GM12878 (cell line): ENCODE measurements around the gene NBPF1. TPM values are rescaled to one million over a fixed set of nuclear protein-coding genes. Genes with fewer than 3 reads are reported as not detected.
"Not testable (repeated sequence)": the region's sequence is repeated elsewhere in the genome, so short reads cannot be mapped to it uniquely, and the experiment has no call there.

Experiments used
- ATAC-seq: fragments of 200-7000 bp; cut with Tn5 transposase; 3 replicates; pipeline ENCODE4 v1.9.1; 2020; ENCODE audit warnings: mild to moderate bottlenecking, moderate library complexity
- BruUV-seq: library from RNA; stranded (reverse); fragments of 400-500 nt; replicated peaks from 2 replicates; lab custom pipeline; 2021; lab: Mats Ljungman, UMichigan
- CTCF ChIA-PET: fragments of 300-600 bp; sonication (Branson Sonifier 250); formaldehyde crosslinking; extraction: SDS; loops from one replicate; lab custom pipeline; 2021; ENCODE audit warnings: inconsistent platforms; lab: Yijun Ruan, JAX
- POLR2A ChIA-PET: fragments of 350-600 bp; formaldehyde crosslinking; extraction: SDS; loops from one replicate; lab custom pipeline; 2021; ENCODE audit warnings: inconsistent platforms; lab: Charles Lee
- RAD21 ChIA-PET: fragments of 300-600 bp; sonication (Branson Sonifier 250); formaldehyde crosslinking; loops from one replicate; lab custom pipeline; 2023; ENCODE audit warnings: antibody characterized with exemption; ENCODE audit not compliant: unreplicated experiment; lab: Charles Lee
- SMC1A ChIA-PET: fragments of 300-600 bp; sonication (Branson Sonifier 250); formaldehyde crosslinking; loops from one replicate; lab custom pipeline; 2023; ENCODE audit not compliant: unreplicated experiment, uncharacterized antibody; lab: Charles Lee
- DNase-seq: peaks from one replicate; pipeline ENCODE4 v3.0.0-alpha.2; 2011; ENCODE audit warnings: low read depth, low spot score
- FAIRE-seq: peaks from 3 replicates; lab custom pipeline; 2011; peaks lifted over from hg19 to GRCh38; lab: Jason Lieb, UNC
- H2AFZ ChIP-seq: 2 replicates; pipeline ENCODE4 v1.6.0; 2011; ENCODE audit warnings: low read depth, low read length, control low read depth; ENCODE audit not compliant: control insufficient read depth
- H3K27ac ChIP-seq: 2 replicates; pipeline ENCODE4 v1.5.1; 2011; ENCODE audit warnings: control low read depth; ENCODE audit not compliant: control insufficient read depth, insufficient read depth
- H3K27me3 ChIP-seq, 2 experiments: replicated peaks in 1 of 2; 2 replicates each; pipeline versions ENCODE4 v1.6.0 to v1.6.1; 2011; ENCODE audit warnings: low read length in 1 of 2; ENCODE audit not compliant: control insufficient read depth in 2 of 2, insufficient read depth in 2 of 2
- H3K36me3 ChIP-seq, 2 experiments: 2 replicates each; pipeline ENCODE4 v1.5.1; 2011; ENCODE audit warnings: low read length in 1 of 2; ENCODE audit not compliant: control insufficient read depth in 2 of 2, insufficient read depth in 2 of 2
- H3K4me1 ChIP-seq: 2 replicates; pipeline ENCODE4 v1.6.1; 2011; ENCODE audit warnings: mild to moderate bottlenecking, low read length, moderate library complexity, mixed read lengths; ENCODE audit not compliant: control insufficient read depth, insufficient read depth
- H3K4me2 ChIP-seq: 2 replicates; pipeline ENCODE4 v1.6.0; 2011; ENCODE audit warnings: control low read depth; ENCODE audit not compliant: control insufficient read depth, insufficient read depth
- H3K4me3 ChIP-seq: fragments of 200-600 bp; sonication (generic); 2 replicates; pipeline ENCODE4 v1.5.1; 2016
- H3K79me2 ChIP-seq: 2 replicates; pipeline ENCODE4 v1.6.0; 2011; ENCODE audit warnings: low read length; ENCODE audit not compliant: control insufficient read depth, insufficient read depth
- H3K9ac ChIP-seq: 2 replicates; pipeline ENCODE4 v1.8.0; 2011; ENCODE audit warnings: low read length, control low read depth, mixed read lengths; ENCODE audit not compliant: control insufficient read depth, insufficient read depth
- H3K9me3 ChIP-seq: replicated peaks from 3 replicates; pipeline ENCODE4 v1.5.1; 2011; ENCODE audit warnings: mild to moderate bottlenecking, low read length; ENCODE audit not compliant: control insufficient read depth, insufficient read depth
- H4K20me1 ChIP-seq: 2 replicates; pipeline ENCODE4 v1.6.0; 2011; ENCODE audit not compliant: control insufficient read depth, insufficient read depth
- BACH1 ChIP-seq: fragments of 450-650 bp; IDR thresholded peaks from 2 replicates; pipeline ENCODE4 v1.6.1; 2017; ENCODE audit warnings: mild to moderate bottlenecking, borderline replicate concordance
- CBFB ChIP-seq: IDR thresholded peaks from 2 replicates; pipeline ENCODE4 v1.6.1; 2016; ENCODE audit warnings: antibody characterized with exemption, low read depth
- DPF2 ChIP-seq: fragments of 450-650 bp; IDR thresholded peaks from 2 replicates; pipeline ENCODE4 v1.6.1; 2017; ENCODE audit warnings: mild to moderate bottlenecking
- ESRRA ChIP-seq: IDR thresholded peaks from 2 replicates; pipeline ENCODE4 v1.6.1; 2012; ENCODE audit warnings: mild to moderate bottlenecking, low read length, improper control_type of control experiment
- MXI1 ChIP-seq: fragments of 150-350 bp; IDR thresholded peaks from 2 replicates; pipeline ENCODE4 v1.6.1; 2011; ENCODE audit warnings: low read depth, mild to moderate bottlenecking, inconsistent platforms, low read length, improper control_type of control experiment
- NBN ChIP-seq: fragments of 450-650 bp; IDR thresholded peaks from 2 replicates; pipeline ENCODE4 v1.6.1; 2016
- RBBP5 ChIP-seq: fragments of 200-600 bp; sonication (generic); conservative IDR thresholded peaks from 2 replicates; pipeline ENCODE4 v1.6.1; 2016
- ZNF274 ChIP-seq: IDR thresholded peaks from one replicate; pipeline ENCODE4 v1.8.0; 2011; ENCODE audit not compliant: insufficient read length, insufficient read depth
- WGBS: methylation state at CpG from one replicate; pipeline ENCODE4 v1.1.6; 2016; ENCODE audit warnings: low lambda C conversion rate; ENCODE audit not compliant: insufficient replicate concordance, insufficient coverage; ENCODE audit errors: missing lambda C conversion rate; 5-methylcytosine and 5-hydroxymethylcytosine counted together
- in situ Hi-C: fragments of 300-500 bp; cut with MboI; formaldehyde crosslinking; loops from 9 replicates; pipeline ENCODE4 v1.14.3; 2018; ENCODE audit warnings: mixed read lengths
- intact Hi-C: fragments of 100-400 bp; cut with micrococcal nuclease; formaldehyde crosslinking; loops from one replicate; pipeline ENCODE4 v1.14.2; 2022; ENCODE audit not compliant: unreplicated experiment
- polyA plus RNA-seq, 11 experiments: library from polyadenylated mRNA; depleted of rRNA in 4 of 11; unstranded in 6 of 11; stranded (reverse) in 5 of 11; fragments of >200 nt; fragmentation: Nextera tagmentation in 4 of 11; fragmentation: Illumina TruSeq in 1 of 11; extraction: Ambion mirVana in 4 of 11; extraction: Trizol in 1 of 11; gene quantifications; 1 replicate in 1 of 11; 2 replicates in 10 of 11; pipeline versions ENCODE4 v1.2.1 to v1.2.3, GENCODE V29; 2011 to 2016; ENCODE audit warnings: inconsistent platforms in 2 of 11, missing spikeins in 2 of 11, low read depth in 1 of 11
- total RNA-seq, 4 experiments: library from RNA; depleted of rRNA in 3 of 4; stranded (reverse); fragments of >200 nt in 3 of 4; fragmentation: Illumina TruSeq in 1 of 4; extraction: Trizol in 1 of 4; gene quantifications; 2 replicates each; pipeline versions ENCODE4 v1.2.1 to v1.2.3, GENCODE V29; 2013 to 2021

Gene NBPF1
- total and polyA plus RNA-seq, 10 of the 15 experiments (the other 5 are each of a cell fraction or from before 2014, with no cell fraction given) = 0.20 to 3.4 (median 0.71) TPM

GRCh38 chr1:16644482-16645270, 31.3 kb upstream of the NBPF1 start (continued):
- TF ChIP-seq ESRRA (peak; percentile 75), NBN (peak; percentile 76), CBFB (peak; percentile 89)
- TF ChIP-seq, all 136 proteins: peak for 83; not testable (repeated sequence) for 53

DNA sequence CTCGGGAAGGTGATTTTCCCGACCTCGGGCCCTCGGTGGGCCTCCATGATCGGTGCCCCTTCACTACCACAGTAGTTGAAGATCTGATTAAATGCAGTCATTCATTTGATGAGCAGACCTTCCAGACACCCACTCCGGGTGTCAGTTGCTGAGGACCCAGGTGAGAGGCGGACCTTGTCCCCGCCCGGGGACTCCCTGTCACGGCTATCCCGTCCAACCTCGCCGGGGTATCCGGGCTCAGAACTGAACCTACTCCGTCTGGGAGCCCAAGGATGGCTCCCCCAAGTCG, 30.8 kb upstream of the NBPF1 start:
- CTCF ChIA-PET = no interaction called here
- intact Hi-C loops = no loop called here

GRCh38 chr1:16643476-16644192, 30.3 kb upstream of the NBPF1 start:
- H3K36me3 ChIP-seq, DNase-seq, FAIRE-seq, in situ Hi-C loops, H3K27me3 ChIP-seq, CTCF ChIA-PET, SMC1A ChIA-PET, POLR2A ChIA-PET, H3K9me3 ChIP-seq, BruUV-seq, H4K20me1 ChIP-seq, intact Hi-C loops: not testable (repeated sequence)
- peak overlapping the region; percentile 76 for H3K4me3 ChIP-seq
- WGBS = 12% methylated on average over 12 of the region's 12 CpGs
- H3K9ac ChIP-seq = peak overlapping the region; percentile 87
- H3K4me2 ChIP-seq = peak overlapping the region; percentile 100
- peak overlapping the region; percentile 100 for H2AFZ ChIP-seq
- H3K4me1 ChIP-seq = peaks cover 18% of the 10 kb centered on the region
- RAD21 ChIA-PET = interaction anchor here (0.6 kb wide), 1 partner anchor 65 kb away, joined by 3 read pairs; no protein-coding TSS in a partner anchor
- H3K79me2 ChIP-seq = peaks cover 13% of the 10 kb centered on the region
- peak; percentile 17 for ATAC-seq
- peak overlapping the region; percentile 85 for H3K27ac ChIP-seq

More for the DNA sequence above, 30.8 kb upstream of the NBPF1 start:
- under 1% methylated on average over 16 of the region's 16 CpGs for WGBS
- ChIA-PET SMC1A (no interaction called here), RAD21 (no interaction called here), POLR2A (no interaction called here)
- Histone ChIP-seq H3K4me1 (peaks cover 18% of the 10 kb centered on the region), H2AFZ (peak overlapping the region; percentile 100), H3K27ac (peak overlapping the region; percentile 85), H4K20me1 (no peaks in the 10 kb centered on the region), H3K9ac (peak overlapping the region; percentile 87), H3K9me3 (no peaks in the 10 kb centered on the region), H3K27me3 (no peaks in the 10 kb centered on the region), H3K36me3 (no peaks in the 10 kb centered on the region), H3K79me2 (peaks cover 13% of the 10 kb centered on the region), H3K4me3 (peak overlapping the region; percentile 76), H3K4me2 (peak overlapping the region; percentile 100)
- no peak for DNase-seq
- in situ Hi-C loops = no loop called here
- peak; percentile 65; the same call in 2 of the 3 replicates for ATAC-seq
- no peak for FAIRE-seq
- TF ChIP-seq DPF2 (0 out of 2 replicates have a peak, but pooled peaks have one; percentile 84), BACH1 (0 out of 2 replicates have a peak, but pooled peaks have one; percentile 3), ZNF274 (no peak), RBBP5 (no peak), MXI1 (no peak)
- BruUV-seq = TSS peak; percentile 78
